ENCODE results near the gene ZDHHC14. TPM values are rescaled to one million over a fixed set of nuclear protein-coding genes. Genes with fewer than 3 reads are reported as not detected.

The ZDHHC14 gene
- total and polyA plus RNA-seq, 7 donors: 2.5 to 14.6 (median 4.3) TPM

DNA sequence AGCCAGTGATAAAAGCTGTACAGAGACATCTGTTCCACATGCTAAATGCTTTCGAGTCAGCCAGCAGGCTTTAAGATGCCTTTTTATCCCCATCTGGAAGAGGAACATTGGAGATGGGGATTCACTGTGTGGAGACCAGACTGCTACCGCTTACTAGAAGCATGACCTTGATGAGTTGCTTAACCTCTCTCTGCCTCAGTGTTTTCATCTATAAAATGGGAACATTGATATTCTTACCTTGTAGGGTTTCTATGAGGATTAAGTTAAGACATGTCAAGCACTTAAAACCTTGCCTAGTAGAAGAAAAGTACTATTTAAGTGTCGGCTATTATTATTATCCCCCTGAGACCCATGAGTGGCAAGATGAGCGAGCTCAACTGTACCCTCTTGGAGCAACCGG lies 276.8 kb downstream of the ZDHHC14 start:
- intact Hi-C loops (cut with DNase I): no loop called here
- H3K9me3 ChIP-seq: no peaks in the 10 kb centered on the region
- WGBS, 3 donors: 93 to 96% (median 93%) methylated on average over 5 of the region's 5 CpGs
- no peak overlapping the region for H3K4me3 ChIP-seq
- DNase-seq: no peak
- H3K36me3 ChIP-seq (ENCODE audit: insufficient read depth in 1 of 2, low read depth in 1 of 2): peaks cover 0 to 5% of the 10 kb centered on the region in 2 donors
- TF ChIP-seq, protein P1, sequence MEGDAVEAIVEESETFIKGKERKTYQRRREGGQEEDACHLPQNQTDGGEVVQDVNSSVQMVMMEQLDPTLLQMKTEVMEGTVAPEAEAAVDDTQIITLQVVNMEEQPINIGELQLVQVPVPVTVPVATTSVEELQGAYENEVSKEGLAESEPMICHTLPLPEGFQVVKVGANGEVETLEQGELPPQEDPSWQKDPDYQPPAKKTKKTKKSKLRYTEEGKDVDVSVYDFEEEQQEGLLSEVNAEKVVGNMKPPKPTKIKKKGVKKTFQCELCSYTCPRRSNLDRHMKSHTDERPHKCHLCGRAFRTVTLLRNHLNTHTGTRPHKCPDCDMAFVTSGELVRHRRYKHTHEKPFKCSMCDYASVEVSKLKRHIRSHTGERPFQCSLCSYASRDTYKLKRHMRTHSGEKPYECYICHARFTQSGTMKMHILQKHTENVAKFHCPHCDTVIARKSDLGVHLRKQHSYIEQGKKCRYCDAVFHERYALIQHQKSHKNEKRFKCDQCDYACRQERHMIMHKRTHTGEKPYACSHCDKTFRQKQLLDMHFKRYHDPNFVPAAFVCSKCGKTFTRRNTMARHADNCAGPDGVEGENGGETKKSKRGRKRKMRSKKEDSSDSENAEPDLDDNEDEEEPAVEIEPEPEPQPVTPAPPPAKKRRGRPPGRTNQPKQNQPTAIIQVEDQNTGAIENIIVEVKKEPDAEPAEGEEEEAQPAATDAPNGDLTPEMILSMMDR (IDR thresholded peaks at IDR 0.05): no peak
- no peak overlapping the region for H3K27ac ChIP-seq
- no peaks in the 10 kb centered on the region for H3K4me1 ChIP-seq
- no peak for ATAC-seq
- H3K27me3 ChIP-seq (ENCODE audit: insufficient read depth in 3 of 3, low read length in 2 of 3): no peaks in the 10 kb centered on the region

DNA sequence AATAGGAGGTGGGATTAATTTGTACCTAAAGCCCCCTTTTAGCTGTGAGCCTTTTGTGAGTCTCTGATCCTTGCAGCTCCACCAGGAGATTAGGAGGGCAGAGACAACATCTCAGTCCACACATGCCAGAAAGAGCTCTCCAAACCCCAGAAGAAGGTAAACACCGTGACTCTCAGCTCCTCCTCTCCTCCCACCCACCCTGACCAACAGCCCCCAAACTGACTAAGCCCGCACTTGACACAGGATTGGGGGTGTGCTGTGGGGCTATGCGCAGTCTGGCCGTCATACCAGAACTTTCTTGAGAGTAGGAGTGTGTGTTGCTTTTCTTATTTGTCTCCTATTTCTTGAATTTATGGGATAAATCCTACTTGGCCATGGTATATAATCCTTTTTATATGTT lies 277.3 kb downstream of the ZDHHC14 start:
- 87 to 90% (median 88%) methylated on average over 4 of the region's 4 CpGs for WGBS, 3 donors
- no peak overlapping the region for H3K27ac ChIP-seq
- no peak overlapping the region for H3K4me3 ChIP-seq
- intact Hi-C loops (cut with DNase I): no loop called here
- DNase-seq: no peak
- no peaks in the 10 kb centered on the region for H3K4me1 ChIP-seq
- TF ChIP-seq, protein P1 (IDR thresholded peaks at IDR 0.05): no peak
- no peaks in the 10 kb centered on the region for H3K9me3 ChIP-seq
- H3K36me3 ChIP-seq (ENCODE audit: insufficient read depth in 1 of 2, low read depth in 1 of 2): peaks cover 0 to 5% of the 10 kb centered on the region in 2 donors
- no peaks in the 10 kb centered on the region for H3K27me3 ChIP-seq (ENCODE audit: insufficient read depth in 3 of 3, low read length in 2 of 3)
- no peak for ATAC-seq

DNA sequence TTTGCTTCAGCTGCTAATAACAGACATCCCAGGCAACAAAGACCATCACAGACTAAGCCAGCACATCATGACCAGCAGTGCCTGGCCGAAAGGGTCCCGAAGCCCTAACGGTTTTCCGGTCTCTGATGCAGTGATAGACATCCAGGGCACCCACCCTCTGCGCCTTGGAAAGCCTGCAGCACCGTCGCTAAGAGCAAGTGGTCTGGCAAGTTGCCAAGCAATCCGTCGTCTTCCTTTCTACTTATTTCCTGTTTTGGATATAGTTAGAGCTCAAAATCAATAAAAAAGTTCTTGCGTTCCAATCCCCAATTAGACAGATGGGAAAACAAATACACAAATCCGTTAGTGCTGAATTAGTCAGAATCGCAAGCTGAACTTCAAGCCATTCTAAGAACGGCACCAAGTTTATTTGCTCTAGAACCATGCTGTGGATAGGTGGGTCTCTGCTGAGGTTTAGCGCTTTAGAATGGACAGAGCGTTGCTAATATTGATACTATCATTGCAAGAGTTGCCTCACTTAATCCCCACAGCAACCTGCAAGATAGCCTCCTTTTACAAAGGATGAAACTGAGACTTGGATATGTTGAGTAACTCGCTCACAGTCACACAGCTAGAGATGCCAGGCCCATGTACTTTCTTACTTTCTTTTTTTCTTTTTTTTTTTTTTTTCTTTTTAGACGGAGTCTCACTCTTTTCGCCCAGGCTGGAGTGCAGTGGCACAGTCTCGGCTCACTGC lies 278.7 kb downstream of the ZDHHC14 start:
- DNase-seq: no peak
- H3K9me3 ChIP-seq: no peaks in the 10 kb centered on the region
- whole genome bisulfite sequencing, 3 donors: 65 to 68% (median 65%) methylated on average over 19 of the region's 19 CpGs
- H3K27me3 ChIP-seq (ENCODE audit: insufficient read depth in 3 of 3, low read length in 2 of 3): no peaks in the 10 kb centered on the region
- H3K4me3 ChIP-seq: no peak overlapping the region
- TF ChIP-seq, protein P1 (IDR thresholded peaks at IDR 0.05): no peak
- H3K27ac ChIP-seq: no peak overlapping the region
- ATAC-seq: no peak
- intact Hi-C loops (cut with DNase I): no loop called here
- no peaks in the 10 kb centered on the region for H3K36me3 ChIP-seq (ENCODE audit: insufficient read depth in 1 of 2, low read depth in 1 of 2)
- H3K4me1 ChIP-seq: no peaks in the 10 kb centered on the region

DNA sequence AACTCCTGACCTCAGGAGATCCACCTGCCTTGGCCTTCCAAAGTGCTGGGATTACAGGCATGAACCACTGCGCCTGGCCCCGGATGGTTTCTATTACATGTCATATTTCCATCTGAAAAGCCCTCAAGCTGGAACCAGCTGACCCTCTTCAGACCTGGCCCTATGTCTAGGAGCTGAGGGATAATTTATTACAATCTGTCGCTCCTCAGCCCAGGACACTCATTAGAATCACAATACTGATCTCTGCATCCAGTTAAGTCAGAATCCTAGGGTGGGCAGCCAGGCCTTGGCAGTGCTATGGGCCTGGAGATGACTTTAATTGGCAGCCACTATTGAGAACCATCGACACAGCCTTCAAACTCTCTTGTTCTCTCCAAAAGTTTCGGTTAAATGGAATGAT lies 279.4 kb downstream of the ZDHHC14 start:
- Histone ChIP-seq H3K36me3 (ENCODE audit: insufficient read depth in 1 of 2, low read depth in 1 of 2) (no peaks in the 10 kb centered on the region), H3K4me3 (no peak overlapping the region), H3K27ac (no peak overlapping the region), H3K4me1 (no peaks in the 10 kb centered on the region), H3K27me3 (ENCODE audit: insufficient read depth in 3 of 3, low read length in 2 of 3) (no peaks in the 10 kb centered on the region), H3K9me3 (no peaks in the 10 kb centered on the region)
- TF ChIP-seq, protein P1 (IDR thresholded peaks at IDR 0.05): no peak
- 81 to 89% (median 86%) methylated on average over 5 of the region's 5 CpGs for WGBS, 3 donors
- ATAC-seq: no peak
- intact Hi-C loops (cut with DNase I): no loop called here
- no peak for DNase-seq

DNA sequence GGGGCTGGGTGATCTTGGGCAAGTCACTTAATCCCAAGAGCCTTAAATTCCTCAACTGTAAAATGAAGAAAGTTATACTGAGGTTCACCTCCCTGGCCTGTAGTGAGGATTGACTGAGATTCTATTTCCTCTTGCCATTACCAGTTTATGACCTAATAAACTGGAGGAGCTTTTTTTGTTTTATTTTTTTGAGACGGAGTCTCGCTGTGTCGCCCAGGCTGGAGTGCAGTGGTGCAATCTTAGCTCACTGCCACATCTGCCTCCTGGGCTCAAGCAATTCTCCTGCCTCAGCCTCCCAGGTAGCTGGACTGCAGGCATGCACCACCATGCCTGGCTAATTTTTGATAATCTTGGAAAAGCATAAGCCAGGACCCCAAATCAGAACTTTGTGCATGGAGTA lies 280.7 kb downstream of the ZDHHC14 start:
- Histone ChIP-seq H3K27me3 (ENCODE audit: insufficient read depth in 3 of 3, low read length in 2 of 3) (no peaks in the 10 kb centered on the region), H3K36me3 (ENCODE audit: insufficient read depth in 1 of 2, low read depth in 1 of 2) (no peaks in the 10 kb centered on the region), H3K4me3 (no peak overlapping the region), H3K9me3 (no peaks in the 10 kb centered on the region), H3K4me1 (peaks cover 1% of the 10 kb centered on the region), H3K27ac (no peak overlapping the region)
- intact Hi-C loops (cut with DNase I): no loop called here
- DNase-seq: no peak
- TF ChIP-seq, protein P1 (IDR thresholded peaks at IDR 0.05): no peak
- 72 to 94% (median 84%) methylated on average over 3 of the region's 3 CpGs for WGBS, 3 donors
- no peak for ATAC-seq
